Subcutaneous adipose tissue (tissue), 4 donors: ENCODE measurements around the gene ATAD3C. TPM values are rescaled to one million over a fixed set of nuclear protein-coding genes. Genes with fewer than 3 reads are reported as not detected.

ENCODE experiments used
- CTCF ChIP-seq: fragments of 450-650 bp; IDR thresholded peaks from one replicate; pipeline ENCODE4 v1.5.1; 2016; ENCODE audit warnings: low read depth, mild to moderate bottlenecking, control low read depth, antibody characterized with exemption, moderate library complexity
- total RNA-seq, 4 donors: library from RNA; depleted of rRNA; stranded (reverse); fragments of >200 nt; gene quantifications; one replicate each; pipeline ENCODE4 v1.1.0, GENCODE V29; 2016

ATAD3C gene
- total RNA-seq, 4 donors from 2014 or later: 0.19 TPM; not detected in 3

GRCh38 chr1:1432951-1433803, 16.3 kb upstream of the ATAD3C start:
- TF ChIP-seq CTCF: no peak

GRCh38 chr1:1433804-1434130, 15.7 kb upstream of the ATAD3C start:
- no peak for TF ChIP-seq CTCF

GRCh38 chr1:1434131-1434823, 15.2 kb upstream of the ATAD3C start:
- TF ChIP-seq CTCF: no peak

- TF ChIP-seq CTCF: no peak
These were observed 14.7 kb upstream of the ATAD3C start for GRCh38 chr1:1434824-1435105.

- no peak for TF ChIP-seq CTCF
These were observed 14.2 kb upstream of the ATAD3C start, which contains the start of gene VWA1 for GRCh38 chr1:1435106-1435903. Gene VWA1 (plus strand): TSS chr1:1435690. CDS start chr1:1435749, 59 bp downstream.

- TF ChIP-seq CTCF: no peak
These were observed 13.4 kb upstream of the ATAD3C start for GRCh38 chr1:1435911-1436629.
